Caki2 (cell line): ENCODE data around the gene FUCA1. TPM values are rescaled to one million over a fixed set of nuclear protein-coding genes. Genes with fewer than 3 reads are reported as not detected.
A peak's percentile ranks its signal among the peaks of the same experiment; 100 is the strongest.
"Not testable (repeated sequence)": the region's sequence is repeated elsewhere in the genome, so short reads cannot be mapped to it uniquely, and the experiment has no call there.

Experiments used
- DNase-seq: peaks from one replicate; pipeline ENCODE4 v3.0.0-alpha.2; 2015; ENCODE audit warnings: low read depth
- in situ Hi-C: cut with HindIII; loops from 2 replicates; pipeline ENCODE4 v1.10.0; 2016; ENCODE audit warnings: low sequenced_read_pairs, low pct_unique_long_range_greater_than_20kb, mixed read lengths
- total RNA-seq: library from RNA; depleted of rRNA; stranded (reverse); fragments of >200 nt; shearing (Covaris generic); gene quantifications from 2 replicates; pipeline ENCODE4 v1.2.3, GENCODE V29; 2014; ENCODE audit warnings: low replicate concordance

Gene FUCA1
- total RNA-seq, 1 experiment from 2014 or later: 44.8 TPM

DNA sequence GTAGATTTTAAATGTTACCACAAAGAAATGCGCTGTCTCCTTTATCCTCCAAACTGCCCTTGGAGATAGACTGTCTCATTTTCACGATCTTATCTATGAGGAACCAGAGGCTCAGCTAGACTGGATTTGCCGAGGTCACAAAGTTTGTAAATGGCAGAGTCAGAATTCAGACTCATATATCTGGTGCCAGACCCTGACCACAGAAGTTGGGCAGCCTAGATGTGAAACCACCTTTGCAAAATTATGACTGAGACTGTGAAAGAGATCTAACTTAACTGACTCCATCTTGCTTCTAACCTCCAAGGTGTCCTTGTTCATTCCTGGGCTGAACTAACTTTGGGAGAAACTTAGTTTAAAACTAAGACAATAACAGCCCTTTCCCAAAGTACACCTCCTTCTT lies 31.0 kb upstream of the FUCA1 start:
- in situ Hi-C loops: no loop called here

GRCh38 chr1:23897083-23897482 lies 29.0 kb upstream of the FUCA1 start:
- DNase-seq: no peak

More for the DNA sequence above, 31.0 kb upstream of the FUCA1 start:
- DNase-seq: no peak

DNA sequence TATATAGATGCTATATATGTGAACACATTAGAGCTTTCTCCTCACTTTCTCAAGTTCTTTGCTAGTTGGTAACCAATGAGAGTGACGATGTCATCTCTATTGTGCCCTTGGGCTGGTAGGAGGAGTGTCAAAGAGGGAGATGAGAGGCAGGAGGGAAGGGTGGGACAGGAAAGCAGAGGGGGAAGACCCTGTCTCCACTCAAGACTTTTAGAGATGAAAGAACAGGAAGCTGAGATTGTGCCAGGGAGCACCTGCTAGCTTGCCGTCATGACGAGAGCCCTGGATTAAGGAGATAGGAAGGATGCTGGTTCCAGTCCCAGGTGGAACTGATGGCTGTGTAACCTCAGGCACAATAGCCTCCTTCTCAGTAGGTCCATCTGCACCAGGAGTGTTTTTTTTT lies 28.4 kb upstream of the FUCA1 start:
- no peak for DNase-seq
- in situ Hi-C loops: no loop called here

More at GRCh38 chr1:23897083-23897482, 29.0 kb upstream of the FUCA1 start:
- in situ Hi-C loops: no loop called here

- DNase-seq: no peak
- in situ Hi-C loops: no loop called here
Observed at GRCh38 chr1:23895993-23896392, 27.9 kb upstream of the FUCA1 start.

DNA sequence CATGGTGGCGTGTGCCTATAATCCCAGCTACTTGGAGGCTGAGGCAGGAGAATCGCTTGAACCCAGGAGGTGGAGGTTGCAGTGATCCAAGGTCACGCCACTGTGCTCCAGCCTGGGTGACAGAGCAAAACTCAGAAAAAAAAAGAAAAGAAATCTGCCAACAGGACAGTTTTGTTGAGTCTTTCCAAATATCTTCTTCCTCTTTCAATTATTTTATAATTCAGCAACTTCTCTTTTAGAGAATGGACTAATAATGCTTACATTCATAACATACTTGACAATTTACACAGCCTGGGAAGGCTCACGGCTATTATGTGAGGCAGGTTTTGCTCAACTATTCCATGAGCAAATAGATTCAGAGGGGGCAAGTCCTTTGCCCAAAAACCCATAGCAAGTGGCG lies 27.0 kb upstream of the FUCA1 start:
- DNase-seq: no peak
- in situ Hi-C loops: no loop called here

DNA sequence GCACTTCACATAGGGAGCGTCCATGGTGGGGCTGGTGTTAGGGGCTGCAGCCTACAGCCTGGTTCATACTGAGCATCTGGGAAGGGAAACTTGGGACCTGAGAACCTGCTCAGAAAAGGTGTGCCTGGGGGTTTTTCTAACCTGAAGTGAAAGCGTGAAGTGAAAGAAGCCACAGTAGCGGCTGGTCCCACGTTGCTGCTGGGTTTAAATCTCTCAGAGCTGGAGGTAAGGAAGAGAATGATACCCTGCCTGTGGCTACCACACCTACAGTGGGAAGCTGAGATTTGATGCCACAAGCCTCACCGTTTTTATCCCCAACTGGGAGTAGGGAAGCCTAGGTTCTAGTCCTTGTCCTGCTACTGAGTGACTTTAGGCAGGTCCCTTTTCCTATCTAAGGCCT lies 21.0 kb upstream of the FUCA1 start:
- in situ Hi-C loops: no loop called here
- no peak for DNase-seq

DNA sequence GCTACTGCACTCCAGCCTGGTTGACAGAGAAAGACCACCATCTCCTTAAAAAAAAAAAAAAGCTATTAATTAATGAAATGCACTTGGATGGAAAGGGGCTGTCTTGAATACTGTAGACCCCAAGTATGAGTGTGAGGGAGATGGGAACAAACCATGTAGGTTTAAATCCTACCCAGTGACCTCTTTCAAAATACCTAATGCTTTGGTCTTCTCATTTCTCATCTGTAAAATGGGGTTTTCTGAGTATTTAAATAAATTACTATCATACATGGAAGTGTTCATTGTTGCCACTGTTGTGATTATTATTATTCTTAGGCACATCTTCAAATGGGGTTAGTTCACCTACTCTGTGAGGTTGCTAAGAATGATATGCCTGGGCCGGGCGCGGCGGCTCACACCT lies 17.1 kb upstream of the FUCA1 start:
- in situ Hi-C loops: no loop called here
- DNase-seq: no peak

DNA sequence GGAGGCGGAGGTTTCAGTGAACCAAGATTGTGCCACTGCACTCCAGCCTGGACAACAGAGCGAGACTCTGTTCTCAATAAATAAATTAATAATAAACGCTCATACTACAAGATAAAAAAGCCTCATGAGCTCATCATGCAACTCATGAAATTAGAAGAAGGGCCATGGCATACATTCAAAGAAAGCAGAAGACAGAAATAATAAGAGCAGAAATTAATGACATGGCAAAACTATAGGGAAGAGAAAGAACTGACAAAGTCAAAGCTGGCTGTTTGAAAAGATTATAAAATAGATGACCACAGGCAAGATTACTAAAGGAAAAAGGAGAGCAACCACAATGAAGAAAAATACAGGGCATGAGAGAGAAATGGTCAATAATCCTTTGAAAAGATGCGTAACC lies 14.7 kb upstream of the FUCA1 start:
- DNase-seq: no peak
- in situ Hi-C loops: no loop called here

- DNase-seq: no peak
- in situ Hi-C loops: no loop called here
Observed at GRCh38 chr1:23879809-23880208, 11.7 kb upstream of the FUCA1 start.

DNA sequence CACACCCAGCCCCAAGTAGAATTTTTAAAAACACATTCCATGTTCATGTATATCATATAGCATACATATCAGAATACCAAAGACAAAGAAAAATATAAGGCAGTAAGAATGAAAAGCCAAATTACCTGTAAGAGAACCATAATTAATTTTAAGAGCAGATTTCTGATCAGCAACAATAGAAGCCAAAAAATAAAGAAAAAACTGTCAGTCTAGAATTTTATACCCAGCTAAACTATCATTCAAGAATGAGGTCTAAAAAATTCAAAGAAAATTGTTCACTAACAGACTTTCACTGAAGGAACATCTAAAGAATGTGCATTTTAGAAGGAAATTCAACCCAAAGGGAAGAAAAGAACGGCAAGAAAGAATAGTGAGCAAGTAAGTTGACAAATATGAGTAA lies 10.6 kb upstream of the FUCA1 start:
- in situ Hi-C loops: no loop called here

GRCh38 chr1:23875382-23875781 lies 7.3 kb upstream of the FUCA1 start:
- in situ Hi-C loops: no loop called here
- DNase-seq: no peak

More for the DNA sequence above, 10.6 kb upstream of the FUCA1 start:
- DNase-seq: no peak

DNA sequence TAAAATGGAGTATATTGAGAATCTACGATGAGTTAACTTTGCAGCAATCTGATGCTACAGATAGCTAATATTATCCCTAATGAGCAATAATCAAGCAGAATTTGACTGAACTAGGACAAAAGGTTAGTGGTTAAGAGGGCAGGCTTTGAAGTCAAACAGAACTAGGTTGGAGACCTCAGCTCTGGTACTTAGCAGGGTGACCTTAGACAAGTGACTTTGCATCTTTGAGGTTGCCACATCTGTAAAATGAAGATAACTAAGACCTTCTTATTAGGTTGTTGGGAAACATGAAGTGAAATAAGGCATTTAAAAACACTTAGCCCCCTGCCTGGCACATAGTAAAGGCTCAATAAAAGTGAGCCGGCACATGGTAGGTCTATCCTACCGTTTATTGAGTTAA lies 4.3 kb upstream of the FUCA1 start:
- DNase-seq: no peak
- in situ Hi-C loops: no loop called here

- DNase-seq: no peak
- in situ Hi-C loops: no loop called here
Observed at GRCh38 chr1:23869051-23869450, 961 bp upstream of the FUCA1 start.

DNA sequence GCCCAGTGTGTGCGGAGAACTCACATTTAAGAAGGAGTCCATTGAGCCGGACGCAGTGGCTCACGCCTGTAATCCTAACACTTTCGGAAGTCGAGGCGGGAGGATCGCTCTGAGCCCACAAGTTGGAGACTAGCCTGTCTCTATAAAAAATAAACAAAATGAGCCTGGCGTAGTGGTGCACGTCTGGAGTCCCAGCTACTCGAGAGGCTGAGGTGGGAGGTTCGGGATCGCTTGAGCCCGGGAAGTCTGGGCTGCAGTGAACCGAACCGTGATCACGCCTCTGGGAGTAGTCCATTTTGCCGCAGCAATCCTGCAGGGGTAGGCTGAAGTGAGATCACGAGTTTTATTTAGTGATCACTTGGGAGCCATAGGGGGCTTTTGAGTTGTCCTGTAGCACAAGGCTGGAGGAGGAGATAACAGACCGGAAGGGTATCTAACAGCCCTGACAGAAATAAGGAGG lies 497 bp upstream of the FUCA1 start:
- no peak for DNase-seq
- in situ Hi-C loops: no loop called here

DNA sequence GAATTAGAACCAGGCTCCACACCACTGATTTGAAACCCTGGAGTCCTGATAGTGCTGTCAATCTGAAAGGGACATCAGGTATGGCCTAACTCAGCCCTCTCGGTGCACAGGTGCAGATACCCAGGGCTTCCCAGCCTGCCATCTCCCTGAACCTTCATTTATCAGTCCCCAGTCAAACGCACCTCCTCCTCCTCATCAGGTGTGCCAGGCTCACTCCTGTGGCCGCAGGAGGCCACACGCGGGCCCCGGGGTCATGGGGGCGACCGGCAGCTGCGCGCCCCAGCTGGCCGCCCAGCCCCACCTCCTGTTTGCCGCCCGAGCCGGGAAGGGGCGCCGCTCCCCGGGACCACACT lies 572 bp downstream of the FUCA1 start:
- DNase-seq: peak; percentile 5
- in situ Hi-C loops: no loop called here

- DNase-seq: peak; percentile 56
- in situ Hi-C loops: no loop called here
Observed at GRCh38 chr1:23865543-23865930, 2.6 kb downstream of the FUCA1 start.

DNA sequence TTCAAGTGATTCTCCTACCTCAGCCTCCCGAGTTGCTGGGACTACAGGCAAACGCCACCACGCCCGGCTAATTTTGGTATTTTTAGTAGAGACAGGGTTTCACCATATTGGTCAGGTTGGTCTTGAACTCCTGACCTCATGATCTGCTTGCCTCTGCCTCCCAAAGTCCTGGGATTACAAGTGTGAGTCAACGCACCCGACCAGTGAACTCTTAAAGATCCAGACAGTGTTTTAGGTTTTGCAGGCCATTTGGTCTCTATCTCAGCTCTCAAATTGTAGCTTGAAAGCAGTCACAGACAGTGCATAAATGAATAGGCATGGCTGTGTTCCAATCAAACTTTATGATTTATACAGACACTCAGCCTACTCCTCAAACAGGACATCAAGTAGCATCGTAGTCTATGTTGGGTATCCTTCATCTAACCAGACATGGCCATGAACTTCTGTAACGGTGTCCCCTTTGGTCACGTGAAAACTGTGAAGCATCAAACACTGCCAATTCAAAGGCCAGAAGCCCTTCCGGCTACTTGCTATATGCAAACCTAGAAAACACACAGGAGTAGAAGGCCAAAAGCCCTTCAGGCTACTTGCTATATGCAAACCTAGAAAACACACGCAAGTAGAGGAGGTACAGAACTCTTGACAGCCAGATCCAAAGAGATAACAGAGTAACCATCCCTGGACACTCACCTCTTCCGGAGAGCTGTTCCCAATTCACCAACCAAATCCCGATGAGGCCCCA lies 3.1 kb downstream of the FUCA1 start:
- in situ Hi-C loops: no loop called here
- DNase-seq: no peak

DNA sequence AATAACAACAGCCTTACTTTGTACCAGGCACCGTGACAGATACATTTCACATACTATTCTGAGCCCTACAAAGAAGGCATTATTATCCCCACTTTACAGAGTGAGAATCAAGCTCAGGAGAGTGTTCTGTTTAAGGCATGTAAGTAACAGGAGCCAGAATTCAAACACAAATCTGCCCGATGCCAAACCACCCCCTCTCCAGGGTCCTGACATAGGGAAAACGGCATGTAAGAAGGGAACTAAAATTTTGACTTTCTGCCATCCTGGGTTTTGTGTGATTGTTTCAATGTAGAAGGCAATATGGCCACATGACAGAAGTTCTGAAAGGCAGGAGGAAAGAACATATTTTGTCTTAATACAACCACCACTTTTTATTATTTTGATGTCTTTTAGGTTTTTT lies 5.5 kb downstream of the FUCA1 start:
- no peak for DNase-seq
- in situ Hi-C loops: no loop called here

DNA sequence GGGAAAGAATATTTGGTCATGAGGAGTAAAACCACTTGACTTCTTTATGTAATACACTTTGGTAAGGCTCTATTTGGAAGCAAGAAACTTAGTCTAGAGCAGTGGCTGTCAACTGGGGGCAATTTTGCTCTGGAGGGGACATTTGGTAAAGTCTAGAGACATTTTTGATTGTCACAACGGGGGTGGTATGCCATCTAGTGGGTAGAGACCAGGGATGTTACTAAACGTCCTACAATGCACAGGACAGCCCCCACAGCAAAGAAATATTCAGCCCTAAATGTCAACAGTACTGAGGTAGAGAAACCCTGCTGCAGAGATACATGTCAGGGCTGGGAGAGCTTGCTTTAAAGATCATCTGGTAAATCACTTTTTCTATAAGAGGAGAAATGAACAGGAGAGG lies 13.5 kb downstream of the FUCA1 start:
- in situ Hi-C loops: no loop called here
- DNase-seq: no peak

GRCh38 chr1:23853124-23853523 lies 15.0 kb downstream of the FUCA1 start:
- DNase-seq, in situ Hi-C loops: not testable (repeated sequence)
